HG03432 (cell line): ENCODE results near the gene TMEM19.

Source experiments
- ATAC-seq: cut with Tn5 transposase; IDR thresholded peaks from one replicate; pipeline ENCODE4 v1.9.1; 2021; ENCODE audit warnings: mild to moderate bottlenecking, moderate library complexity; ENCODE audit not compliant: unreplicated experiment

TMEM19 gene

DNA sequence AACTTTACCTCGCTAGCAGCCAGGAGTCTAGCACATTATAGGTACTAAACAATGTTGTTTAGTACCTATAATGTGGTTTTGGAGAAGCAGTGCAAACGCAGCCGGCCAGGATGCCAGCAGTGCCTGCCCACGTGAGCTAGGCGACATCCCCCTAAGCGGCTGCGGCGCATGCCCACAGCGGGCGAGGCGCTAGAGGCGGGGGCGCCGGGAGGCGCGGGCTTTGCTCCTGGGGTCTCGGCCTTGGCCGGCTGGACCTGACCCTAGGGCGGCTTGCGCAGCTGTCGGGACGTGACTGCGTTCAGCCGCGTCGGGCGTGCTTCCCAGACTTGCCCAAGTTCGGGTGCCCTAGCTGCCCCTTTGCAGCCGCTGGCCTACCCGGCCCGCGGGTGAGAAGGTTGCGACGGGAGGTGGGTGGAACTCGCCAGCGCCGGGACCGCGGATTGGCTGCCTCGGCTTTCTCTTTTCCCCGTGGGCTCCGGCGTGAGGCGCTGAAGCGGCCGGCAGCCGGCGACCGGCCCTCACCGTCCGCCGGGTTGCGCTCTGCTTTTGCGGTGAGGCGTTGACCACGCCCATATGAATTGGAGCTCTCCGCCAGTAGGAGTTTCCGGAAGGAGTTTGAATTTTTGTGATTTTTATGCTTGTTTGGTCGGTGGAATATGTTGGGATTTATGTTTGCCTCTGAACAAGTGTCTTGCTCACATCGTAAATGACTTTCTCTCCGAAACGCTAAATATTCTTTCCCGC lies at the start of gene TMEM19:
TSS of gene TMEM19 (plus strand) at position 169 of the 744 bp plus-strand sequence. CDS start 599 bp downstream, outside the sequence.
- peak; percentile 95 for ATAC-seq

DNA sequence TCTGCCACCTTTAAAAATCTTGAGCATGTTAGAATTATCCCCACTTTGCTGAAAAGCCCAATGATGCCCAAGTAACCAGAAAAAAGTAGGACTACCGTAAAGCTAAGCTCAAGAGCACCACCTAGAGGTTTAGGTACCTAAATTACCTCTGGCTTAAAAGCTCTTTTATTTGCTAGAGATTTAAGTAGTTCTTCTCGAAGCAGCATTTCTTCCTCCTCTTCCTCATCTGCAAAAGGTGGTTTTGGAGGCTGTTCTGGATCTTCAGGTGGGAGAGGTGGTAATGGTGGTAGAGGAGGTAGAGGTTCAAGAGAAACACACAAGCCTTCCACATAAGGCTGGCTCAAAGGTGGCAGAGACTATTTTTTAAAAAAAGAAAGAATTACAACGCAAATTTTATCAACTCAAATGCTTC lies 49.2 kb upstream of the TMEM19 start:
- ATAC-seq: peak; percentile 75

DNA sequence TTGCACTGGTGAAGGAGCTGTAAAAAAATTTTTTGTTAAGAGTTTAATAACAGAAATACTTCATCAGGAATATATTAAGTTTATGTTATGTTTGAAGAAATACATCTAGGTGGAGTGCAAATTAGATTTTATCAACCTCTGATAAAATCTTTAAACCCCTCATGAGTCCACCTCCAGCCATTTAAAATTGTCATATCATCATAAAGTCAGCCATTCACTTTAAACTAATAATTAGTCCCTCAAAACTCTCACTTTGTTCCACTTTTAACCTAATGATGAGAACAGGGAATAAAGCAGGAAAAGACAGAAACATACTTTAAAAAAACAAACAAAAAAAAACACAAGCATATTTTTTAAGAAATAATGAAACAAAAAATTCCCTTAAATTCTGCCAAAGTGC lies 47.4 kb upstream of the TMEM19 start:
- ATAC-seq: no peak

DNA sequence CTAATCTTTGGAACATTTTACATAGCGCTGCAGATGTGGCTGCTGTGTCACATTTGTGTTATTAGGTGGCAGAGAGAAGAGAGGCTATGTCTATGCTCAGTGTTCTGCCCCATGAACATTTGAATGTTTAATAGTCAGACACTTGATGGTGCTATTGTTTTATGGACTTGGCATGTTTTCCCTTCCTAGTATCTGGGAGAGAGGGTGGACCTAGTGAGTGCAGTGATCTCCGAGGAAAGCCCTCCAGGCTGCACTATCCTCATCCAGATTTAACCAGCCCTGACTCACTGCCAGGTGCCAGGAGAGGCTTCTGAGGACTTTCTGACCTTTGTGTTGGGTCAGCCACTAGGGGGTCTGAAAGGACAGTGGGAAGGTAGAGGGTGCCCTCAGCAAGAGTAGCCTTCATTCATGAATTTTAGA lies 46.5 kb upstream of the TMEM19 start:
- peak; percentile 33 for ATAC-seq

DNA sequence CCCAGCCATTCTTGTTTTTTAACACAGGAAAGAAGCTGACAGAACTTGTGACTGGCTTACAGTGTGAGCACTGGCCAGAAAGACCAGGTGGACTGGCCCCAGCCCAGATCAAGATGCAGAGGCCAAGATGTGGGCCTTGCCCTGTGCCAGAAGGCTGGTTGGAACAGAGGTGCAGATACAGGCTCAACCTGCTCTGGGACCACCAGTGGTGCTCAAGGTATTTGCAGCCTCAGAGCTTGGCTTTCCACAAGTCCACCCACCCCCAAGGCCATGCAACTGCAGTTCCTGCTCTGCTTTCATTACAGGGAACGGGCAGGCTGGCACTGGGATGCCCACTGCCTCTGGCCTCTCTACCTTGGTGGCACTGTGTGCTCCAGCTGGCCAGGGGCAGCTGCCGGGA lies 45.6 kb upstream of the TMEM19 start:
- ATAC-seq: no peak

DNA sequence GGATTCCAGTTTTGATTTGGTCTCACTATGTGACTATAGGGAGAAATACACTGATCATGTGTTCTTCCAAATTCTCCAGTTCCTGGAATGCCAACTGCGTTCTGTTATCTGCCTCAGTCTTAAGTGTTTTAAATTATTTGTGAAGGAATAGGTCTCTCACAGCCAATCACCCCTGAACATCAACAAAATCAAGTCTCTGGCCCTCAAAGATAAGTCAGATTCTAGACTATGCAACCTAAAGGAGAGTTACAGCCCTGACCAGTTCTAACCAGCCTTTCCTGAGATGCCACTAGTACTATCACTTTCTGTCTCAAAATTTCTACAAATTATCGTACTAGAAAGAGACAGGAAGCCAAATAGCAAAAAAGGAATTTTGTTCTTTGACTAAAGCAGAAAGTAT lies 44.5 kb upstream of the TMEM19 start:
- no peak for ATAC-seq

DNA sequence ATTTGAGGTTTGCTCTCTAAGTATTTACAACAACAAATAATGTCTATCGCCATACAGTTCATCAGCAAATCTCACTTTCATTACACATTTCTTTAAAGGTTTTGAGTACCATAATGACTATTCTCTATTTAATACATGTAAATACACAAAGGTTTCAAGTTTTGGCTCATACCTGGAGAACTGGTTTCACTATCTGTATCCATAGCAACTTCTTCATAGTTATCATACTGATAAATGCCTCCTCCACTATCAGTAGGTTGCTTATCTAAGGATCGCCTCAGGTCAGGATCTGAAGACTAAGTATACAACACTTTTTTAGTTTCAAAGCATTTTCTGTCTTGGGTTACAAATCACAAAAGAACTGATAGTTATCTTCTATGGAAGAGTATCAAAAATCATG lies 43.6 kb upstream of the TMEM19 start:
- peak; percentile 65 for ATAC-seq

DNA sequence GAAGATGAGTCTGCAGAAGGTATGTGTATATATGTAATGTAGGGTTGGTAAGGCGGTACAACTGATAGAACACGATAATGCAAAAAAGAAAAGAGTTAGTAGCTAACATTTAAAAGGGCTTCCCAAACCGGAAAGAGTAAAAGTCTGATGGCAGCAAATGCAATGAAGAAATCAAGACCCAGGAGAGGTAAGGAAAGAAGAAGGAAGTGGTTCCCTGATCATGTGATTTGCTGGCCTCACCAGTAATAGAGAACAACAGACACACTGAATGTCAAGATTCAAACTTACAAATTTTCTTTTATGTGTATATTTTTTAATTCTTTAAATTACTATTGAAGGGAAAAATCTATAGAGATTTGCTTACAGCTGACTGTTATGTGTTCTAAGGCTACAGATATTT lies 40.6 kb upstream of the TMEM19 start:
- no peak for ATAC-seq

DNA sequence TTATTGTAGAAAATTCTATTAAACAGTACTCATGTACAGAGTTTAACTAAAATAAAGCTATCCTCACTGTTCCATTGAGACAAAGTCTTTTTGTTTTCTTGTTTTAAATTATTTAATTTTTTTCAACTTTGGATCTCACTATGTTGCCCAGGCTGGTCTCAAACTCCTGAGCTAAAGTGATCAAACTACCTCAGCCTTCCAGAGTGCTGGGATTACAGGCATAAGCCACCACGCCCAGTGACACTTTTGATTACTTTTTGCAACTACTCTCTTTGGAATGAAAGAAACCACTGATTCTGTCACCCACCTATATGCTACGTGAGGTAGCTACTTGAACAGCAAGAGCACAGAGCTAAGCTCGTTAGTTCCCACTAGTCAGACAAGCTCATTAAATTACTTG lies 39.4 kb upstream of the TMEM19 start:
- no peak for ATAC-seq

DNA sequence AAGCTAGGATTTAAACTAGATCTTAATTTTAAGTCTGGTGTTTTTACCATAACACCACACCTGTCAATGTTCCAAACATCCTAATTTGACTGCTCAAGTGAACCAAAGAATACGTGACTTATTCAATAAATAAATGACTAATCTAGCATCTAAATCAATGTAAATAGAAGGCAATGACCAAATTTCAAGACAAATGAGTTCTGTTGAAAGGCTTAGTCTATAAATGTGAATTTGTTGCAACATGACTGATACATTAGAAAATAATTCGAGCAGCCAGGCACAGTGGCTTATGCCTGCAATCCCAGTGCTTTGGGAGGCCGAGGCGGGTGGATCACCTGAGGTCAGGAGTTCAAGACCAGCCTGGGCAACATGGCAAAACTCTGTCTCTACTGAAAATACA lies 37.3 kb upstream of the TMEM19 start:
- no peak for ATAC-seq

DNA sequence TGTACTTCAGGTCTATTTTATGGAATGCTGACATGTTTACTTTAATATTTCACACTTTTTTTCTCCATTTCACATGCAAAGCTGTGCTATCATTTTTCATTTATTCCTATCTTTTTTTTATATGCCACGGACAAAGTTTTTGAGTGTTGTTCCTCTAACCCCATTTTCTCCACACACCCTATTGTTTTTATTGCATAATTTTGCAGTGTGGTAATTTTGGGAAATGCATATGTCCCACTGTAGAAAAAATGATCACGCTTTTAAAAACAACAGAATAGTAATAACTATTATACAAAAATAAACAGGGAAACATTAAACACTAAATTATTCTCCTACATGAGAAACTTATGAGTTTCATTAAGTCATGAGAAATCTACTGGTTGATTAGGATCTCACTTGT lies 36.5 kb upstream of the TMEM19 start:
- ATAC-seq: no peak

DNA sequence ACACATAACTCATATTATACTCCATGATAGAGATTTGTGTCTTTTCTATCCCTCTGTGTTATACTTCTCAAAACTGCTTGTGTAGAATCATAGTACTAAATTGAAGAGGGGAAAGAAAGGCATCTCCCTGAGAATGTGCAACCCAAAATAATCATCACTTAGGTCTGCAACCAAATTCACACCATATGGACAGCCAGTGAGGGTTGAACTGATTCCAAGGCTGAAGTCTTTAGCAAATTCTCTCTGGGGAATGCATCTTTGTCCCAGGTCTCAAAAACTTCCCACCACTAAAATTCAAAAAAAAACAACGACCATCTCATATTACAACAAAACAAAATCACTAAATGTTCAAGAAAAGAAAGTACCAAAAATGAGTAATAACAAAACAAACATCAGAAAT lies 33.2 kb upstream of the TMEM19 start:
- no peak for ATAC-seq

DNA sequence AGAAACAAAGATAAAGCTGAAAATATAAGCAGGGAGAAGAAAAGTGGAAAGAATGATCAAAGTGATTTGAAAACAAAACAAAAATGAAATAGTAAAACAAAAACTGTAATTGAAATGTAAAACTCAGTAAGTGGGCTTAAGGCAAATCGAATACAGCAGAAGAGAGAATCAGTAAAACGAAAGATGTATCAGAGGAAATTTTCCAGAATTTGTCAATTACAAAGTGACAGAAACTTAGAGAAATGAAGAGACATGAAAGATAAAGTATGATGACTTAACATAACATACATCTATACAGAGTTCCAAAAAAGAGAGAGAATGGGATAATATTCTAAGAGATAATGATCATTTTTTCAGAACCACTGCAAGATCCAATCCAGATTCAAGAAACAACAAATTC lies 32.7 kb upstream of the TMEM19 start:
- no peak for ATAC-seq

DNA sequence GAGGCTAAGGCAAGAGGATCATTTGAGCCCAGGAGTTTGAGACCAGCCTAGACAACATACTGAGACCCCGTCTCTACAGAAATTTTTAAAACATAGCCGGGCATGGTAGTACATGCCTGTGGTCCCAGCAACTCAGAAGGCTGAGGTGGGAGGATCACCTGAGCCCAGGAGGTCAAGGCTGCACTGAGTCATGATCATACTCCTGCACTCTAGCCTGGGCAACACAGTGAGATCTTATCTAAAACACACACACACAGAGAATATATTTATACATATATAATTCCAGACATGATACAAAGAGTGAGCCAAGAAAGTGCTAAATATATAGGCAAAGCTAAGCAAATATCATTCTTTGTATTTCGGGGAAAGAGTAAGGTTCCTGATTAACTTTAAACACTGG lies 31.7 kb upstream of the TMEM19 start:
- ATAC-seq: no peak

DNA sequence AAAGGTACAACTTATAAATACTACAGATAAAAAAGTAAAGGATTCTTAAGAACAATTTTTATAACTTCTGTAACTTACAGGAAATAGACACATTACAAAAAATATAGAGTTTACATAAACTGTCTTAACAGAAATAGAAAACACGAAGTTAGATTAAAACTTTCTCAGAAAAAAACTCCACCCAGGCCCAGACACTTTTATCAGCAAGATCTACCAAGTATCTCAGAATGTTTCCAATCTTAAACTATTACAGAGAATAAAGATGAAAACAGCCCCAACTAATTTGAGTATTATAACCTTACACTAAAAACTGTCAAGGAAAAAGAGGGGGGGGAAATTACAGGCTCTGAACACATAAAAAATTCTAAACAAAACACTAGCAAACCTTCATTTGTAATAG lies 30.4 kb upstream of the TMEM19 start:
- ATAC-seq: no peak

DNA sequence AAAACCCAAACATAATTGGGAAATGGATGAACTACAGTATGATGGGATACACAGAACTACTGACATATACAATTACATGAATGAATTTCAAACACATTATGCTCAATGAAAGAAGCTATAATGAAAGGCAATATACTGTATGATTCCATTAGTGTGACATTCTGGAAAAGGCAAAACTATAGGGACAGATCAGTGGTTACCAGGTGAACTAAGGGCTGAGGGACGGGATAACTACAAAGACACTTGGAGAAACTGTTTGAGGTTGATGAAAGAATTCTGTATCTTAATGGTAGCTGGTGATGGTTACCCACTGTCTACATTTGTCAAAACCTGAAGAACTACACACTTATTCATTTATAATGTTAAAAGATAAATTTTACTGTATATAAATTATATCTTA lies 30.0 kb upstream of the TMEM19 start:
- no peak for ATAC-seq

DNA sequence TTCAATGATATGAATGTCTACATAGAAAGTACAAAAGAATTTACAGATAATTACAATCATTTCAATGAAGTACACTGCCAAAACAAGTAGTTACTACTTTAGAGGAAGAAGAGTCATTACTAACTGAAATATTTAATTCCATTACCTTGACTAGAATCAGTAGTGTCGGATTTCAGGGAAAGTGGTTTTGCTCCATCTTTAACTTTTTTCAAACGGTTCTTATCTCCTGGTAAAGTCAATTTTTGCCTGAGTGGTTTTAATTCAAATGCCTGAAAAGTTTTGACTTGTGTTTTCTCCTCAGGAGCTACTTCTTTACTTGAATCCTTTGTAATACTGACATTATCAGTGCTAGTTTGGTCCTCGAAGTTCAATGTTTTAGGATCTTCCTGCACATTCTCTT lies 29.1 kb upstream of the TMEM19 start:
- ATAC-seq: no peak

DNA sequence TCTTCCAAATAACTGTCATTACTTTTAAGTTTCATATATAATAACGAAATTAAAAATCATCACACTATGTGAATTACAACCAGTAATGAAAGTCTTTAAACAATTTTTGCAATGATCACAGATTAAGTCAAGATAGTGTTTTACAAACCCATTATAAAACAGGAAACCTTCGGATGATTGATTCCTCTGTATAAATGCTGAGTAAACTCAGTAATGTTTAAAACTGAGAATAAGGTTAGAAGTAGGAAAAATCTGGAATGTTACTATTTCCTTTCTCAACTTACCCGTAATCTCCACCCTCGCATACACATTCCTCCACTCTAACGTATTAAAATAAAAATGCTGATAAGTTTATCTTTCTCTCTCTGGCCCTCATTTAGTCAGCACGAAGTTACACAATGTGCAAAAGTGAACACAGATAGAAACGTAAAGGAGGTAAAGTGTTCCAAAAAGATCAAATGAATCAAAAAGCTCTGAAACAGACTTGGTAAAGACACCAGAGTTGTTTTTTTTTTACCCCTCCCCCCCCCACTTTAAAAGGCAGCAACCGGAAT lies 23.8 kb upstream of the TMEM19 start:
- ATAC-seq: no peak

DNA sequence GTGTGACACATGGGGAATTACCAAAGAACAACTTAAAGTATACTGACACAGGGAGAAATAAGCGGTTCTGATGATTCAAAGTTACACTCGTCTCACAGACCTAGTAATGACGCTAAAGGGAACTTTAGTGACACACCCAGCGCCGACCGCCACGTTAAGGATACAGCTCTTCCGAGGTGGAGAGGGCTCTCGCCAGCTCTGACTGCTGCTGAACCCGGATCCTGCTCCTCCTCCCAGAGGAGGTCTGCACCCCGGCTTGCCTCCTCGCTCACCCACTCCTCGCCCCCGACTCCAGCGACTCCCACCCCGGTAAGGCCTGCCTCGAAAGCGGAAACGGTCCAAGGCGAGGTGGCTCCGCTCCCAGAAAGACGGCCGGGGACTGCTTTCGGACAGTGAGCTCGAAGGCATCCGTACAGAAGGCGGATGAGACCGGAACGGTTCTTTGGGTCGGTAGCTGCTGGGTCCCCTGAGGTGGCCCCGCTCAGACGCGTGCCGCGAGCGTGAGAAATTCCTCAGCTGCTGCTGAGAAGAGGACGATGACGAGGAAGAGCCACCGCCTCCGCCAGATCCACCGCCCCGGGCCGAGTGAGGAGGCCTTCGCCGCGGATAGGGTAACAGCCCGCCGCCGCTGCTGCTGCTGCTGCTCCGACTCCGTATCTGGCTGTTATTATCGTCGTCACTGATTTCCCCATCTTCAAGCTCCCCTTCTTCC lies 22.9 kb upstream of the TMEM19 start:
- peak; percentile 28 for ATAC-seq

DNA sequence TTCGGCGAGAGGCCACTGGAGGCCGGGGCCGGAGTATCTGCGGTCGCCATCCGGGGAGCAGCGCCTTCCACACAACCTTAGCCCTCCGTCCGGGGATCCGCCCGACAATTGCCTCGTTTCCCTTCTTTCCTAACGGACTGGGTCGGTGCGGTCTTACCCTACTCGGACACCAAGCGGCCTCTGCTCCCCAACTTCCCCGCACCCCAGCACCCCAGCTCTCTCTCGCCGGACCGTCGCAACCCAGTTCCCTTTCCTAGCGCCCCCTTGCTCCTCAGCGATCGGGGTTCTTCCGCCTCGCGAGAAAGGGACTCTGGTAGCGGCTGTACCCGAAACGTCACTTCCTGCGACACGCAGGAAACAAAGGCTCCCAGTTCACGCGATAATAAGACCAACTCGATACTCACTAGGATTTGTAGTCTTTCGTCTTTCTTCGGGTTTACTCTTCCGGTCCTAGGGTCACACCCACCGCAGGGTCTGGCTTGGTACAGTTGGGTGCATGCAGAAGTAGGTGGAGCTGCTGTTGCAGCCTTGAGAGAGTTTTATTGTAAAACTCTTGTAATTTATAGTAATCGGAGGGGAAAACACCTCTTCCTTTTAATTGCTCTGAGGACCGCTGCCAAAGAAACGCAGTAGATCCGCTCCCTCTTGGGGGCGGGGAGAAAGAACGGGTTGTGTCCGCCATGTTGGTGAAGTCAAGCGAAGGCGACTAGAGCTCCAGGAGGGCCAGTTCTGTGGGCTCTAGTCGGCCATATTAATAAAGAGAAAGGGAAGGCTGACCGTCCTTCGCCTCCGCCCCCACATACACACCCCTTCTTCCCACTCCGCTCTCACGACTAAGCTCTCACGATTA lies 22.1 kb upstream of the TMEM19 start, which contains the start of the genes THAP2 and ZFC3H1:
TSS of gene THAP2 (plus strand) at position 741 of the 850 bp plus-strand sequence. CDS start 209 bp downstream, outside the sequence.
TSS of gene ZFC3H1 (minus strand) at position 288 of the 850 bp plus-strand sequence. CDS start at position 50, 238 bp downstream.
- ATAC-seq: peak; percentile 93
